Neural cell (in vitro differentiated cells): ENCODE measurements around the gene ALOX12B. TPM values are rescaled to one million over a fixed set of nuclear protein-coding genes. Genes with fewer than 3 reads are reported as not detected.

Experiments
- H2AFZ ChIP-seq: fragments of 200-600, 300-800 bp; sonication (generic), shearing (Covaris generic); 2 replicates; pipeline ENCODE4 v1.6.0; 2014; ENCODE audit warnings: low read depth, mild to moderate bottlenecking, antibody characterized with exemption, low read length, moderate library complexity
- H3F3A ChIP-seq: fragments of 200-600 bp; shearing (Covaris generic); 2 replicates; pipeline ENCODE4 v1.6.1; 2016; ENCODE audit warnings: mild to moderate bottlenecking, moderate library complexity, mixed read lengths, antibody characterized with exemption, low read length; ENCODE audit not compliant: insufficient read depth, poor library complexity, severe bottlenecking
- H3K27ac ChIP-seq: fragments of 200-600, 300-800 bp; sonication (generic), shearing (Covaris generic); 2 replicates; pipeline ENCODE4 v1.5.1; 2014; ENCODE audit warnings: mild to moderate bottlenecking, low read length, moderate library complexity
- H3K27me3 ChIP-seq: fragments of 300-800, 200-600 bp; sonication (generic), shearing (Covaris generic); 2 replicates; pipeline ENCODE4 v1.6.0; 2014; ENCODE audit warnings: mild to moderate bottlenecking, low read depth, low read length, moderate library complexity; ENCODE audit not compliant: insufficient read depth
- H3K36me3 ChIP-seq: fragments of 300-800, 200-600 bp; sonication (generic), shearing (Covaris generic); 2 replicates; pipeline ENCODE4 v1.5.1; 2014; ENCODE audit warnings: mild to moderate bottlenecking, antibody characterized with exemption, low read length, moderate library complexity; ENCODE audit not compliant: insufficient read depth
- H3K4me2 ChIP-seq: fragments of 300-800, 200-600 bp; sonication (generic), shearing (Covaris generic); 2 replicates; pipeline ENCODE4 v1.6.0; 2014; ENCODE audit warnings: mild to moderate bottlenecking, low read length
- H3K4me3 ChIP-seq: fragments of 300-800, 200-600 bp; sonication (generic), shearing (Covaris generic); 2 replicates; pipeline ENCODE4 v1.5.1; 2014; ENCODE audit warnings: mild to moderate bottlenecking, low read length, moderate library complexity
- H3K79me2 ChIP-seq: fragments of 200-600 bp; shearing (Covaris generic); replicated peaks from 2 replicates; pipeline ENCODE4 v1.6.0; 2014; ENCODE audit warnings: mild to moderate bottlenecking, low read length, moderate library complexity; ENCODE audit not compliant: insufficient read depth
- H3K9ac ChIP-seq: fragments of 300-800, 200-600 bp; sonication (generic), shearing (Covaris generic); 2 replicates; pipeline ENCODE4 v1.6.1; 2016; ENCODE audit warnings: mild to moderate bottlenecking, low read length, mixed read lengths
- H3K9me2 ChIP-seq: fragments of 200-600 bp; shearing (Covaris generic); 2 replicates; pipeline ENCODE4 v1.6.1; 2016; ENCODE audit warnings: mild to moderate bottlenecking, low read length, mixed read lengths; ENCODE audit not compliant: insufficient read depth
- H3K9me3 ChIP-seq: fragments of 200-600, 300-800 bp; sonication (generic), shearing (Covaris generic); 2 replicates; pipeline ENCODE4 v1.6.1; 2016; ENCODE audit warnings: mild to moderate bottlenecking, mixed run types, low read length, moderate library complexity, mixed read lengths
- H4K20me1 ChIP-seq: fragments of 200-600 bp; shearing (Covaris generic); 2 replicates; pipeline ENCODE4 v1.6.1; 2016; ENCODE audit warnings: mild to moderate bottlenecking, mixed run types; ENCODE audit not compliant: insufficient read depth
- EP300 ChIP-seq: fragments of 450-650 bp; conservative IDR thresholded peaks from 2 replicates; pipeline ENCODE4 v1.6.1; 2014; ENCODE audit warnings: antibody characterized with exemption, mild to moderate bottlenecking, moderate library complexity; ENCODE audit not compliant: poor library complexity, severe bottlenecking
- EZH2 ChIP-seq: fragments of 200-600, 300-800 bp; shearing (Covaris generic), sonication (generic); IDR thresholded peaks from 2 replicates; pipeline ENCODE4 v1.6.1; 2014; ENCODE audit warnings: antibody characterized with exemption, low read length, borderline replicate concordance, mild to moderate bottlenecking; ENCODE audit not compliant: insufficient read depth, poor library complexity, severe bottlenecking
- MXI1 ChIP-seq: fragments of 450-650 bp; conservative IDR thresholded peaks from 2 replicates; pipeline ENCODE4 v1.6.1; 2014; ENCODE audit warnings: antibody characterized with exemption, mild to moderate bottlenecking; ENCODE audit not compliant: poor library complexity, severe bottlenecking
- POLR2AphosphoS5 ChIP-seq: IDR thresholded peaks from 2 replicates; pipeline ENCODE4 v1.6.1; 2012
- RAD21 ChIP-seq: fragments of 450-650 bp; conservative IDR thresholded peaks from 2 replicates; pipeline ENCODE4 v1.6.1; 2014; ENCODE audit warnings: antibody characterized with exemption, mild to moderate bottlenecking, moderate library complexity
- SMC3 ChIP-seq: fragments of 450-650 bp; conservative IDR thresholded peaks from 2 replicates; pipeline ENCODE4 v1.6.1; 2014; ENCODE audit warnings: antibody characterized with exemption, mild to moderate bottlenecking, moderate library complexity; ENCODE audit not compliant: poor library complexity
- TAF1 ChIP-seq: IDR thresholded peaks from 2 replicates; pipeline ENCODE4 v1.6.1; 2012; ENCODE audit warnings: low read depth
- polyA plus RNA-seq: library from polyadenylated mRNA; depleted of rRNA; stranded (reverse); fragments of >200 nt; gene quantifications from 2 replicates; pipeline ENCODE4 v1.2.3, GENCODE V29; 2014
- TF ChIP-seq, protein P1 (sequence below): IDR thresholded peaks from 2 replicates; pipeline ENCODE4 v1.6.1; 2012; ENCODE audit warnings: borderline replicate concordance
- TF ChIP-seq, protein P2 (sequence below): fragments of 450-650 bp; IDR thresholded peaks from 2 replicates; pipeline ENCODE4 v1.5.1; 2014; ENCODE audit warnings: antibody characterized with exemption, mild to moderate bottlenecking, moderate library complexity; ENCODE audit not compliant: poor library complexity, severe bottlenecking

ALOX12B gene
- polyA plus RNA-seq, 1 donor from 2014 or later, result 0.31 TPM

DNA sequence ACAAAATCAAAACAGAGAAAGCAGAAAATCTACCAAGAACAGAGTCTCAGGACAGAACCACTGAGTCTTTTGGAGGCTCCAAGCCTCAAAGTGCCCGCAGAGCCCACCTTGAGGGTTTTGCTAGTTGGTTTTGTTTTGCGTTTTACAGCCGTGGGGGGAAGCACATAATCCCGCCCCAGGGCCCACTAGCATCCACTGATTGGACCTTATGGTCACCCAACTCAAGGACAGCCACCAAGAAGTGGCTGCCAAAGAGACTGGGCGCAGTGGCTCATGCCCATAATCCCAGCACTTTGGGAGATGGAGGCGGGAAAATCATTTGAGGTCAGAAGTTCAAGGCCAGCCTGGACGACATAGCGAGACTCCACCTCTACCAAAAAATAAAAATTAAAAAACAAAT, 38.8 kb downstream of the ALOX12B start:
- Histone ChIP-seq H3K36me3 (no peaks in the 10 kb centered on the region), H3K9me2 (no peaks in the 10 kb centered on the region), H3F3A (no peaks in the 10 kb centered on the region), H3K4me3 (no peak overlapping the region), H4K20me1 (no peaks in the 10 kb centered on the region), H3K27me3 (no peaks in the 10 kb centered on the region), H3K27ac (no peak overlapping the region), H3K9me3 (no peaks in the 10 kb centered on the region), H2AFZ (no peak overlapping the region), H3K79me2 (no peaks in the 10 kb centered on the region), H3K4me2 (no peak overlapping the region), H3K9ac (no peak overlapping the region)
- TF ChIP-seq TAF1 (no peak), POLR2AphosphoS5 (no peak), MXI1 (no peak), RAD21 (no peak), EP300 (no peak), EZH2 (no peak), SMC3 (no peak)
- TF ChIP-seq, protein P1, sequence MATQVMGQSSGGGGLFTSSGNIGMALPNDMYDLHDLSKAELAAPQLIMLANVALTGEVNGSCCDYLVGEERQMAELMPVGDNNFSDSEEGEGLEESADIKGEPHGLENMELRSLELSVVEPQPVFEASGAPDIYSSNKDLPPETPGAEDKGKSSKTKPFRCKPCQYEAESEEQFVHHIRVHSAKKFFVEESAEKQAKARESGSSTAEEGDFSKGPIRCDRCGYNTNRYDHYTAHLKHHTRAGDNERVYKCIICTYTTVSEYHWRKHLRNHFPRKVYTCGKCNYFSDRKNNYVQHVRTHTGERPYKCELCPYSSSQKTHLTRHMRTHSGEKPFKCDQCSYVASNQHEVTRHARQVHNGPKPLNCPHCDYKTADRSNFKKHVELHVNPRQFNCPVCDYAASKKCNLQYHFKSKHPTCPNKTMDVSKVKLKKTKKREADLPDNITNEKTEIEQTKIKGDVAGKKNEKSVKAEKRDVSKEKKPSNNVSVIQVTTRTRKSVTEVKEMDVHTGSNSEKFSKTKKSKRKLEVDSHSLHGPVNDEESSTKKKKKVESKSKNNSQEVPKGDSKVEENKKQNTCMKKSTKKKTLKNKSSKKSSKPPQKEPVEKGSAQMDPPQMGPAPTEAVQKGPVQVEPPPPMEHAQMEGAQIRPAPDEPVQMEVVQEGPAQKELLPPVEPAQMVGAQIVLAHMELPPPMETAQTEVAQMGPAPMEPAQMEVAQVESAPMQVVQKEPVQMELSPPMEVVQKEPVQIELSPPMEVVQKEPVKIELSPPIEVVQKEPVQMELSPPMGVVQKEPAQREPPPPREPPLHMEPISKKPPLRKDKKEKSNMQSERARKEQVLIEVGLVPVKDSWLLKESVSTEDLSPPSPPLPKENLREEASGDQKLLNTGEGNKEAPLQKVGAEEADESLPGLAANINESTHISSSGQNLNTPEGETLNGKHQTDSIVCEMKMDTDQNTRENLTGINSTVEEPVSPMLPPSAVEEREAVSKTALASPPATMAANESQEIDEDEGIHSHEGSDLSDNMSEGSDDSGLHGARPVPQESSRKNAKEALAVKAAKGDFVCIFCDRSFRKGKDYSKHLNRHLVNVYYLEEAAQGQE, result no peak
- TF ChIP-seq, protein P2, sequence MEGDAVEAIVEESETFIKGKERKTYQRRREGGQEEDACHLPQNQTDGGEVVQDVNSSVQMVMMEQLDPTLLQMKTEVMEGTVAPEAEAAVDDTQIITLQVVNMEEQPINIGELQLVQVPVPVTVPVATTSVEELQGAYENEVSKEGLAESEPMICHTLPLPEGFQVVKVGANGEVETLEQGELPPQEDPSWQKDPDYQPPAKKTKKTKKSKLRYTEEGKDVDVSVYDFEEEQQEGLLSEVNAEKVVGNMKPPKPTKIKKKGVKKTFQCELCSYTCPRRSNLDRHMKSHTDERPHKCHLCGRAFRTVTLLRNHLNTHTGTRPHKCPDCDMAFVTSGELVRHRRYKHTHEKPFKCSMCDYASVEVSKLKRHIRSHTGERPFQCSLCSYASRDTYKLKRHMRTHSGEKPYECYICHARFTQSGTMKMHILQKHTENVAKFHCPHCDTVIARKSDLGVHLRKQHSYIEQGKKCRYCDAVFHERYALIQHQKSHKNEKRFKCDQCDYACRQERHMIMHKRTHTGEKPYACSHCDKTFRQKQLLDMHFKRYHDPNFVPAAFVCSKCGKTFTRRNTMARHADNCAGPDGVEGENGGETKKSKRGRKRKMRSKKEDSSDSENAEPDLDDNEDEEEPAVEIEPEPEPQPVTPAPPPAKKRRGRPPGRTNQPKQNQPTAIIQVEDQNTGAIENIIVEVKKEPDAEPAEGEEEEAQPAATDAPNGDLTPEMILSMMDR, result no peak

DNA sequence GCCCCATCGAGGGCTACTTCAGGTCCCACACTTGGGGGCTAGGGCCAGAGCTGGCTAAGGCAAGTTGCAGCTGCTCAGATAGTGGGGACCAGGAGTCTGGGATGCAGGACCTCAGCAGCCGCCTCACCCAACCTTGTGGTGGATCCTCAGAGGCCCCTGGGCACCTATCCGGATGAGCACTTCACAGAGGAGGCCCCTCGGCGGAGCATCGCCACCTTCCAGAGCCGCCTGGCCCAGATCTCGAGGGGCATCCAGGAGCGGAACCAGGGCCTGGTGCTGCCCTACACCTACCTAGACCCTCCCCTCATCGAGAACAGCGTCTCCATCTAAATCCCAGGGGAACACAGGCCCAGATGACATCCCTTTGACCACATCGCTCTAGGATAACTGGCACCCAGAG, 39.3 kb downstream of the ALOX12B start:
- no peak overlapping the region for H3K4me3 ChIP-seq
- H3F3A ChIP-seq, result no peaks in the 10 kb centered on the region
- no peaks in the 10 kb centered on the region for H3K79me2 ChIP-seq
- H3K27ac ChIP-seq, result no peak overlapping the region
- no peaks in the 10 kb centered on the region for H3K27me3 ChIP-seq
- TF ChIP-seq MXI1 (no peak), RAD21 (no peak)
- TF ChIP-seq, protein P1, result no peak
- no peaks in the 10 kb centered on the region for H4K20me1 ChIP-seq
- H3K9me2 ChIP-seq, result no peaks in the 10 kb centered on the region
- H3K4me2 ChIP-seq, result no peak overlapping the region
- H2AFZ ChIP-seq, result no peak overlapping the region
- no peak overlapping the region for H3K9ac ChIP-seq
- no peaks in the 10 kb centered on the region for H3K36me3 ChIP-seq
- H3K9me3 ChIP-seq, result no peaks in the 10 kb centered on the region
